HG02885 (cell line): ENCODE results near the gene RIPPLY1.
A peak's percentile ranks its signal among the peaks of the same experiment; 100 is the strongest.
"Not testable (repeated sequence)": the region's sequence is repeated elsewhere in the genome, so short reads cannot be mapped to it uniquely, and the experiment has no call there.

ENCODE experiments used
- ATAC-seq: cut with Tn5 transposase; IDR thresholded peaks from one replicate; pipeline ENCODE4 v1.9.1; 2021; ENCODE audit warnings: mild to moderate bottlenecking; ENCODE audit not compliant: unreplicated experiment, poor library complexity

RIPPLY1 gene

GRCh38 chrX:106917830-106918500 is 14.8 kb upstream of the RIPPLY1 start:
- no peak for ATAC-seq

GRCh38 chrX:106912864-106913263 is 9.7 kb upstream of the RIPPLY1 start:
- ATAC-seq = no peak

GRCh38 chrX:106906361-106906760 is 3.2 kb upstream of the RIPPLY1 start:
- no peak for ATAC-seq

GRCh38 chrX:106905064-106905708 is 2.0 kb upstream of the RIPPLY1 start:
- ATAC-seq = no peak

GRCh38 chrX:106903856-106904528 is 851 bp upstream of the RIPPLY1 start:
- ATAC-seq = no peak

GRCh38 chrX:106902684-106903083 is 457 bp downstream of the RIPPLY1 start:
- ATAC-seq = no peak

- no peak for ATAC-seq
Measured at GRCh38 chrX:106901781-106902219, 1.3 kb downstream of the RIPPLY1 start.

GRCh38 chrX:106901341-106901740 is 1.8 kb downstream of the RIPPLY1 start:
- no peak for ATAC-seq

GRCh38 chrX:106899841-106900240 is 3.3 kb downstream of the RIPPLY1 start:
- no peak for ATAC-seq

GRCh38 chrX:106899276-106899675 is 3.9 kb downstream of the RIPPLY1 start:
- no peak for ATAC-seq

GRCh38 chrX:106898462-106898861 is 4.7 kb downstream of the RIPPLY1 start:
- ATAC-seq = peak; percentile 77

GRCh38 chrX:106897259-106897658 is 5.9 kb downstream of the RIPPLY1 start:
- no peak for ATAC-seq

GRCh38 chrX:106894978-106895452 is 8.1 kb downstream of the RIPPLY1 start:
- ATAC-seq = no peak

GRCh38 chrX:106894392-106894909 is 8.7 kb downstream of the RIPPLY1 start:
- peak; percentile 84 for ATAC-seq

GRCh38 chrX:106891762-106892460 is 11.2 kb downstream of the RIPPLY1 start:
- ATAC-seq = no peak

GRCh38 chrX:106889468-106889867 is 13.7 kb downstream of the RIPPLY1 start:
- ATAC-seq = no peak

GRCh38 chrX:106875151-106875550 is 28.0 kb downstream of the RIPPLY1 start:
- no peak for ATAC-seq

GRCh38 chrX:106874075-106874474 is 29.1 kb downstream of the RIPPLY1 start:
- no peak for ATAC-seq

- ATAC-seq = not testable (repeated sequence)
Measured at GRCh38 chrX:106872796-106873195, 30.3 kb downstream of the RIPPLY1 start.

GRCh38 chrX:106863697-106864096 is 39.4 kb downstream of the RIPPLY1 start:
- ATAC-seq = no peak
